ENCODE data around the gene GATA6. TPM values are rescaled to one million over a fixed set of nuclear protein-coding genes. Genes with fewer than 3 reads are reported as not detected.

The GATA6 gene
- total RNA-seq, 1 donor from 2014 or later = 22.1 TPM

Other genes with a start within 250 kb of the GATA6 start
- gene CTAGE1, start 248.3 kb downstream of the GATA6 start, total RNA-seq = not detected

Data from lower lobe of right lung (tissue), 1 donor.